Nucleus accumbens (tissue), 56 donors: ENCODE measurements around the gene MACROD2.
"Not testable (repeated sequence)": the region's sequence is repeated elsewhere in the genome, so short reads cannot be mapped to it uniquely, and the experiment has no call there.

ENCODE experiments used
- DNase-seq, 56 donors: peaks; one replicate each; lab custom pipeline; 2025; lab: John Stamatoyannopoulos, UW

Gene MACROD2

DNA sequence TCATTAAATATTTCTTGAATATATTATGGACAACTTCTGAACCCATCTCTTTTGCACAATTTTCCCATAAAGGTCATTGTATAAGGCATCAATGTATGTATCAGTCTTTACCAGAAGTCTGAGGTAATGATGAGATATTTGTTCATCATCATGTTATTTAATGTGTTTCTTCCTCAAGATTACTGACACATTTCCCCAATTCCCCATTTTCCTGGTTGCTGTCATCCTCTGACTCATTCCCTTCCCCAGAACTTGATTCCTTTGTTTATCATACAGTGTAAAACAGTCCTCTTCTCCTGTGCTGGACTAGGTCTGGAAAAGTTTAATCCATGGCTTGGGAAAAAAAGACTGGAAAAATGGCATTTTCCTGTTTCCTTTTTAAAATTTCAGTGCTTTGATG is 450.0 kb downstream of the MACROD2 start:
- no peak for DNase-seq

DNA sequence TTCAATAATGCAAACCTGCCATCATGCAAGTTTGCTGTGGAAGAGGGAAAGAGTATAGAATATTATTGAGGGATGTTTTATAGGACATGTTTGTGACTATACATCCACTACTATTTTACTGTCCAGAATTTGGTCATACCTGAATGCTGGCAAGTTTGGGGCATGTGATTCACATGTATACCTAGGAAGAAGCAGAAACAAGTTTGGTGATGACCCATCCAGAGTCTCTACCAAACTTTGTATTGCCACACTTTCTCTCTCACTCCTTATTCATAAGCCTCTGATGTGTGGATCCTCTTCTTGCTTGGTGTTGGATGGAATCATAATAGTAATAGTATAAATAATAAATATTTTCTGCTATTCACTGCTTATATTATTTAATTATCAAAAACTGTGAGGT is 450.6 kb downstream of the MACROD2 start:
- no peak for DNase-seq

DNA sequence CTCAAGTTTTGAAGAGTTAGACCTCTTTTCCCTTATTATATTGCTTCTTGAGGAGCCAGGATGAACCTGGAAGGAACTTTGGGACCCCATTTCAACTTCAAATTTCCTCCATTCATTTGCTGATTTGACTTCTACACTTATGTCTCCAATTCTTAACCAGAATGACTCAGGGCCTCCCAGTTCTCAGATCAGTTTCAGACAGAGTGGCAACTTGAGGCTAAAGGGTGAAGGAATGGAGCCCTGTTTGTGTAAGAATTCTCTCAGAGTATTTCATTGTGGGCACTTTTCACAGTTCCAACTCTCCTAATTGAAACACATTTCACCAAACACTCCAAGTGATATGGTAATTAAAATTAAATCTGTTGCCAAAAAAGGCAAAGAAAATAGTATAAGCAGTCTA is 451.1 kb downstream of the MACROD2 start:
- DNase-seq: no peak

DNA sequence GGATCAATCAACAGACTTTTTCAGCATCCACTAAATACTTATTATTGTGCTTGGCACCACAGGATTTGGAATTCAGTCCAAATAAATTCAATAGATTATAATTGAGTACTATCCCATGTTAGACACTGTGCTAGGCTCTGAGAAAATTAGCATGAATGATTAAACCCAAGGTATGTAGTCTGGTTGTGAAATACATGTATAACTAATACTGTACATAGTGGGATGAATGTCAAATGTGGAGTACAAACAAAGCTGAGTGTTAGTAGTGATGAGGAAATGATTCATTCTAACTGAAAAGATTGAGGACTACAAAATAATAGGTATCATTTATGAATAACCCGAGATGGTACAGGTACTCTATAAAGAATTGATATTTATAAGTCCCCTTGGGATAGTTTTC is 454.0 kb downstream of the MACROD2 start:
- no peak for DNase-seq

DNA sequence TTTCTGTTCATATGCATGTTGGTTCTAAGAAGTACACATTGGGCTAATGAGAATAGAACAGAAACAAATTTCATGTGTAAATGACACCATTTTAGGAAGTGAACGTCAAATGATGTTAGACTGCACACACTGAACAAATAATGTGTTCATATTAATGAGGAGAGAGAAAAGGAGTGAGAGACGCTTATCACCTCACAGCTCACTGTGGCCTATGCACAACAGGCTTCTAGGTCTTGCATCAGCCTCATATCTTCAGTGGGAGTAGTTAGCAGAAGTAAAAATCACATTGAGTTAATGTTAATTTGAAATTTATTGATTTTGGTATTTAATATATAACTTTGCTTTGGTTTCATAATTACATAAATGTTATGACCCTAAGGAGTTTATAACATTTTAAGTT is 454.9 kb downstream of the MACROD2 start:
- DNase-seq: no peak

DNA sequence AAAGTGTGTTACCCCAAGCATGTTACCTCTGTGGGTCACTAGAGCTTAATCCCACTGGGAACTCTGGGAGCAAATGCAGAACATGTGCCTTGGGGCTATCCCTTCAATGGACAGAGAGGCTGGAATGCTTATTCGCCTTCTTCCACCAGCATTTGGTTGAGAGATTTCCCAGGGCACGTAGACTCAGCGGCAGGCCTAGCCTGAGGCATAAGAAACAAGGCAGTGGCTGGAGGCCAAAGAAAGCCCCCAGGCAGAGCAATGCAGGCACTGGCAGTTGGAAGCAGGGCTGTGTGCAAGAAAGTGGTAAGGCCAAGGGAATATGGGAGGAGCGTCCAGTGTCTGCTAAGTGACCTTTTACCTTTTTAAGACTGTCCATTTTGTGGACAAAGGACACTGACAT is 456.1 kb downstream of the MACROD2 start:
- DNase-seq: no peak

DNA sequence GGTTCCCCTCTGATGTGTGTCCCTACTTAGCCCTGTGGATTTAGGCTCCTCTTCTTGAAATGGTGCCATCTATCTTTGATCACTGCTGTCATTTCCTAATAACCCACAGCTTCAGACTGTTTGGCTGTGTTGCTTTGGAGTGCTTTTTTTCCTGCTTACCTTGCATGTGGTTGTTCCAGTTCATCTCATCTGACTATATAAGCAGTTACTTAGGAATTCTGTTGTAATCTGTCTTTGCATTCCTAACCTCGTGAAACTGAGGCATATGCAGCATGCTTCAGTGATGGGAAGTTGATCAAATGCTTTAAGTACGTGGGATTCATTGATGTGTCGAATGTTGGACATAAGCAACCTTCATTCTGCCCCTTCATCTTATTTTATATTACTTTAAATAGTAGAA is 457.9 kb downstream of the MACROD2 start:
- no peak for DNase-seq

DNA sequence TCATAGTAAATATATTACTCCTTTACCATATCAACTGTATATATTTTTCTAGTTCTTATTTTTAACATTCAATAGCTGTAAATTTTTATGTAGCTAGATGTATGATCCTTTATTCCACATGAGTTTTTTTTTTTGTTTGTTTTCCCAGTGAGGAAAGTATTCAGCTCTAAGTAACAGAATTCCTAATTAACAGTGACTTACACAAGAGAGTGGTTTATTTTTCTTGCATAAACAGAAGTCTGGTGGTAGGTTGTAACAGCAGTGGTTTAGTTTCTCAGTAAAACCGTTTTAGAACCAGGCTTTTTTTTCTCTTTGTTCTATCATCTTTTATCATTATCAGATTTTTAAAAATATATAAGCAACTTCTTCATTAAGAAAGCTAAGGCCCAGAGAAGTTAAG is 459.0 kb downstream of the MACROD2 start:
- DNase-seq: no peak

DNA sequence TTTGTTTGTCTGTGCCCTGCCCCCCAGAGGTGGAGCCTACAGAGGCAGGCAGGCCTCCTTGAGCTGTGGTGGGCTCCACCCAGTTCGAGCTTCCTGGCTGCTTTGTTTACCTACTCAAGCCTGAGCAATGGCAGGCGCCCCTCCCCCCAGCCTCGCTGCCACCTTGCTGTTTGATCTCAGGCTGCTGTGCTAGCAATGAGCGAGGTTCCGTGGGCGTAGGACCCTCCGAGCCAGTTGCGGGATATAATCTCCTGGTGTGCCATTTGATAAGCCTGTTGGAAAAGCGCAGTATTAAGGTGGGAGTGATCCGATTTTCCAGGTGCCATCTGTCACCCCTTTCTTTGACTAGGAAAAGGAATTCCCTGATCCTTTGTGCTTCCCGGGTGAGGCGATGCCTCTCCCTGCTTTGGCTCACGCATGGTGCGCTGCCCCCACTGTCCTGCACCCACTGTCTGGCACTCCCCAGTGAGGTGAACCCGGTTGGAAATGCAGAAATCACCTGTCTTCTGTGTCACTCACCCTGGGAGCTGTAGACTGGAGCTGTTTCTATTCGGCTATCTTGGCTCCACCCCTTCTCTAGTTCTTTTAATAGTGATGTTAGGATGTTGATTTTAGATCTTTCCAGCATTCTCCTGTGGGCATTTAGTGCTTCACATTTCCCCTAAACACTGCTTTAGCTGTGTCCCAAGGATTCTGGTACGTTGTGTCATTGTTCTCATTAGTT is 471.9 kb downstream of the MACROD2 start:
- DNase-seq: not testable (repeated sequence)

DNA sequence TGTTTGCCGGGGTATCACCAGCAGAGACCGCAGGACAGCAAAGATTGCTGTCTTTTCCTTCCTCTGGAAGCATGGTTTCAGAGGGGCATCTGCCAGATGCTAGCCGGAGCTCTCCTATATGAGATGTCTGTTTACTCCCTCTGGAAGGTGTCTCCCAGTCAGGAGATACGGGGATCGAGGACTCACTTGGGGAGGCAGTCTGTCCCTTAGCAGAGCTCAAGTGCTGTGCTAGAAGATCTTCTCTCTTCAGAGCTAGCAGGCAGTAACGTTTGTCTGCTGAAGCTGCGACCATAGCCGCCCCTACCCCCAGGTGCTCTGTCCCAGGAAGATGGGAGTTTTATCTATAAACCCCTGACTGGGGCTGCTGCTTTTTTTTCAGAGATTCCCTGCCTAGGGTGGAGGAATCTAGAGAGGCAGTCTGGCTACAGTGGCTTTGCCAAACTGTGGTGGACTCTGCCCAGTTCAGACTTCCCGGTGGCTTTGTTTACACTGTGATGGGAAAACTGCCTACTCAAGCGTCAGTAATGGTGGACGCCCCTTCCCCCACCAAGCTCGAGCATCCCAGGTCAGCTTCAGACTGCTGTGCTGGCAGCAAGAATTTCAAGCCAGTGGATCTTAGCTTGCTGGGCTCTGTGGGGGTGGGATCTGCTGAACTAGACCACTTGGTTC is 475.0 kb downstream of the MACROD2 start:
- no peak for DNase-seq

DNA sequence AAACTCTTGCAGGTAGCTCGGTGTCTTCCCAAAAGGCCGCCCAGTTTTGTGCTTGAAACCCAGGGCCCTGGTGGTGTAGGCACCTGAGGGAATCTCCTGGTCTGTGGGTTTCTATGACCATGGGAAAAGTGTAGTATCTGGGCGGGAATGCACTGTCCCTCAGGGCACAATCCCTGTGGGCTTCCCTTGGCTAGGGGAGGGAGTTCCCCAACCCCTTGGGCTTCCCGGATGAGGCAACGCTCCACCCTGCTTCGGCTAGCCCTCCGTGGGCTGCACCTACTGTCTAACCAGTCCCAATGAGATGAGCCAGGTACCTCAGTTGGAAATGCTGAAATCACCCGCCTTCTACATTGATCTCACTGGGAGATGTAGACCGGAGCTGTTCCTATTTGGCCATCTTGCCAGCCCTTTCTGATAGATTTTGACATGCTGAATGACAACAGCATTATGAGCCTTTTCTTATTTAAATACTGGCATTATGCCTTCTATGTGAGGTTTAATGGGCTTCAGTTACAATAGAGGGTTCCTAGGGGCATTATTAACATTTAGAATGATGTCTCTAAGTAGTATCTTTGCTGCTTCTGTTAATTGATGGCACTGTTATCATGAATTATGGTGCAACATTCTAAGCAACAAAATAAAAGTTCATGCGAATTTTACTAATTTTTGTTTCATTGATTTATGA is 475.8 kb downstream of the MACROD2 start:
- DNase-seq: no peak

DNA sequence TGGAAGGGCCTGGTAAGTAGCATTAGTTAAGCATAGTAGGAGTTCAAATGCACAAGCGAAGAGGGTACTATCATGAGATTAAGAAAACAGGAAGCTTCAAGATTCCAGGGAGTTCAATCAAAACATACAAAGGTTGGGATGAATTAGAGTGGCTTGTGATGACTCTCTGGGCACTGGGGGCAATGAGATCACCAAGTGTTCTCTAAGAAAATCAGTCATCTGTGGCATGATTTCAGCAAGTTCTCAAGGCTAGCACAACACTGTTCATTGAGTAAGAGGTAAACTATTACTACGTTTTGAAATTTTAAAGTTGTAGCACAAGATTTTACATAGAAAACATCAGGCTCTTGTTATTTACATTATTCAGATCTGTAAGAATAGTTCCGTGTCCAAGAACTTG is 481.8 kb downstream of the MACROD2 start:
- DNase-seq: no peak

DNA sequence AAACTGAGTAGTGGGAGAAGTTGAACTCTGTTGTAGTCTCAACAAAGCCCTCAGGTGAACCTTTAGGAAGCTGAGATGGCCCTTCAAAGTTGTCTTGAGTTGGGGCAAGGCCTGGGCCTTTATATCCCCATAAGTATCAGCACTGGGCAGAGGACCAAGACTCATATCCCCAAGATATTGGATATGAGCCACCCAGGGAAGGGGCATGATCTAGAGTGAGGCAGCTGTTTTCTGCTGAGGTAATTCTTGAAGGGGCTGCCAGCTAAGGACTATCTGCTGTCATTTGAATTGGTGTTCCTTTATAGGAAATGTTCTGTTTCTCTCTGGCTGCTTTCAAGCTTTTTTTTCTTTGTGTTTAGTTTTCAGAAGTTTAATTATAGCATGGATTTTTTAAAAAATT is 482.8 kb downstream of the MACROD2 start:
- no peak for DNase-seq

DNA sequence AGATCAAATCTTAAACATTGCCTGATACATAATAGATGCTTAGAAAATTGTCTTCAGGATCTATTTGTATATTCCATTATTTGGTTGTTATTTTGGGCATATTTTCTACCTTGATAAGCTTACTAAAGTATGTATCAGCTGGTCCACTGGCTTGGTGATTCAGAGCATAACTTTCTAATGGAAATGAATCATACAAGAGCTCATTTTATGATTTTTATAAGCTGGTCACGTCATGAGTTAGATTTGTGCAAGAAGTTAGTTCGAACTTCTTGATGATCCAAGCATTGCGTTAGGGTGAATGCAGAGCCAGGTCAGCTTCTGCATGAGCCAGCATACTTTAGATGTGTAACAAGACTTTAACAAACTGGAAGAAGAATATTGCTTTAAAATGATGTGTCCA is 486.5 kb downstream of the MACROD2 start:
- no peak for DNase-seq

DNA sequence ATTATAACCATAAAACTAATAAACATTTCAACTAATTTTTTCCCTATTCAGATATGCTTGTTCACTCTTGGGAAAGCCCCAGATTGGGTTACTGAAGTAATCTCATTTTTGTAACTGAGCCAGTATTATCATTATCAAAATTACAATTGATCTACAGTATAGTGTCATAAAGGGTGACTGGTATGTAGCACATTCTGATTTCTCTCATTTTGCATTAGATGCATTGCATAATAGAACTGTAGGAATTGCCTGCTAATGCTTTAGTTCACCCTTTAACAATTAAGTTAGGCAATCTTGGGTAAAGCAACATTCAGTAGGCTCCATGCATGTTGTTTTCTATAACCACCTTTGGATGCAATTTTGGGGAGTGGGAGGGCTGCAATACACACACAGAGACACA is 492.9 kb downstream of the MACROD2 start:
- no peak for DNase-seq

DNA sequence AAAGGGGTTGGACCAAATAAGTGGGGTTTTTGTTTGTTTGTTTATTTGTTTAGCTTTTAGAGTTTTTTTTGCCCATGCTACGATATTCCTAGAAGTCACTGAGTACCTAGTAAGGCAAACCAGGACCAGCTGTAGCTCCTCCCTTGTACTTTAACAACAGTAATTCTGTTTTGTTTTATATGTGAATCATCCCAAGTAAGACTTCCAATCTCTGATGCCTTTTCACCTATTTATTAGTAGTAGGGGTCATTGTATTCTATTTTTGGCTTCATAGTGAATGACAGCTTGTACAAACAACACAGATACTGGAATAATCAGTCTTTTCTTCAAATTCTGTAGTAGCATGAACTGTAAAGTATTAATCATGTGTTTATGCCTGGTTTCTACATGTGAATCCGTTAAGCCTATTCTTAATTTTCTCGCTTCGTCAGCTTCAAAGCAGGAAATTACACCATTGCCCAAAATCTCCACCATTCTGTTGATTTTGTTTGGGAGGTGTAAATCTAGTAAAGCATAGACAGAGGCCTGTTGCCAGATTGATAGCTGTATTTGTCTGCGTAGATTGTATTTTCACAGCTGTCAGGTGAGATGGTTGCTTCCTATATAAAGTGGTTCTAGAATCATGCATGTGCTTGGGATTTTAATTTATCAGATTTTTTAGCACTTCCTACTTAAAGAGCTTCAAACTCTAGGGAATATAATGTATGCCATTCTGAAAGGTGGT is 493.6 kb downstream of the MACROD2 start:
- DNase-seq: no peak

DNA sequence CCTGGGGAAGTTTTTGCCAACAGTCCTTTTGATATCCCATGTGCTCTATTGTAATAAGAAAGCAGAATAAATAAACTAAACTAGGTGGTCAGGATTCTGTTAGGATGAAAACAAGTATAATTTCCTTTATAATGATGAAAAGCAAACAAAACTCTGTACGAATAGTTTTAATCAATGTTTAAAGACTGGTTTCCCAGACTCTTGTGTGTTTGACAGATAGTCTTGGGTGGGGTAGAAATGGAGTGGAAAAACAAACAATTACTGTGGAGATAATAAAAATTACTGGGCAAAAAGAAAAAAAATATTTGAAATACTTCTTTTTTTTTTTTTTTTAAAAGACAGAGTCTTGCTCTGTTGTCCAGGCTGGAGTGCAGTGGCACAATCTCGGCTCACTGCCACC is 494.2 kb downstream of the MACROD2 start:
- no peak for DNase-seq

DNA sequence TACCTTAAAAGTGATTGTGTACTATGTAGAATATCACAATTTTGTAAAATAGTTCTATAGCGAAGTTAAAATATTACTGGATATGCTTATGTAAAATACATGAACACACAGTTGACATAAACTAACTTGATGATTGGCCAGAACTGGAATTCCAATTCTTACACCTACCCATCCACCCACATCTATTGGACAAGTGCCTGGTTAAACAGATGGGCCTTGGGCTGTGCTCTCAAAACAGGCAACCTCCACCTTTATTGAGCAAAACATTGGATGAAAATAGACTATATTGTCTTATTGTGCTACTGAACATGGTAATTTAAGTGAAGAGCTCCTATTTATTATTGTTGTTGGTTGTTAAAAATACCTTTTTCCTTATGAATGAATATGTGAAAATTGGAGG is 496.1 kb downstream of the MACROD2 start:
- no peak for DNase-seq

DNA sequence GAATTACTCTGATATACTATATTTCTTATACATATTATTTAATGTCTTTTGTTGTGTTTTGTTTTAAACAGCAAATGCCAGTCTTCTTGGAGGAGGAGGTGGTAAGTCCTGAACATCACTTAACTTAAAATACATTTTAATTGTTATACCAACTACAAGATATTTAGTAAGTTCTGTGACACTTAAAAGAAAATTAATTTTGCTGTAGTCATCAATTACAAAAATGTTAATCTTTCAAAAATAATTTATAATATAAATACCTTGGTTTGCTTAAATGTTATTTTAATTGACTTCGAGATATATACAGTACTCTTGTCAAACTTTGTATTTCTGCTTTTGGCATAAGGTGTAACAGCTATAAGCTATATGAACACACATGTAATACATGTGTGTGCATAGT is 498.1 kb downstream of the MACROD2 start:
- DNase-seq: no peak

DNA sequence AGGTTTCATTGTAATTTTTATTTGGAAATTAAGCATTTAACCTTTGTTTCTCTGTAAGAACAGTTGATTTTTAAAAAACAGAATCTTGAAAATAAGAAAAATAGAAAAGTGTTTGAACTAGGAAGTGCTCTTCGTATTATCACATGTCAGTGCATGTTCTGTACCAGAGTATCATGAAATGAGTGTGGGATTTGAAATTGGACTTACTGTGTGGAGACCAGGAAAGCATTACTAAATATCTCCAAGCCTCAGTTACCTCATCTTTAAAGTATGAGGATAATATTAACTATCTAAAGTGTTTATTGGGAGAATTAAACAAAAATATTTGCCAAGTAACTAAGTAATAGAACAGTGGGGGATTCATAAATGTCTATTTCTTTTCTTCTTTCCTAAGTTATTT is 499.0 kb downstream of the MACROD2 start:
- DNase-seq: no peak

DNA sequence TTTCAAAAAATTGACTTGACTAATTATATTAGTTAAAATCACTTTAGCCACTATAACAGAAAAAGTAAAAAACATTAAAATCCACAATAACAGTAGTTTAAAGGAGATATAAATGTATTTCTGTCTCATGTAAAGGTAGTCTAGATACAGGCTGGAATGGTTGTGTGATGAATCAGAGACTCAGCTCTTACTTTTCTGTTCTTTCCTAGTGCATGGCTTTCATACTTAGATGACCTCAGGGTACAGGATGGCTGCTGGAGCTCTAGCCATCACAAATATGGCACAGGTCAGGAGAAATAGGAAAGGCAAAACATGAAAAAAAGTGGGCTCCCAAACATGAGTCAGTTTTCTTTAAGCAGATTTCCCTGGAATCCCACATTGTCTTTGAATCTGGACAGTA is 499.8 kb downstream of the MACROD2 start:
- no peak for DNase-seq
